Stimulated activated naive CD8-positive, alpha-beta T cell treated with anti-CD3 and anti-CD28 coated beads, Interleukin-15, amount 100 ng/mL, for 72 hours (primary cell): ENCODE measurements around the gene SOX11.

Experiments used
- ATAC-seq: fragments of 150-1000 bp; cut with Tn5 transposase; 2 replicates; pipeline ENCODE4 v1.10.0; 2021; ENCODE audit warnings: mild to moderate bottlenecking, moderate library complexity
- DNase-seq, 2 donors: peaks; one replicate each; pipeline ENCODE4 v3.0.0; 2021 to 2022
- H3K27ac Mint-ChIP-seq, 2 donors: one replicate each; pipeline ENCODE4 v1.8.0; 2022; ENCODE audit warnings: mild to moderate bottlenecking in 2 of 2, mixed read lengths in 2 of 2, moderate library complexity in 2 of 2
- H3K27me3 Mint-ChIP-seq: one replicate; pipeline ENCODE4 v1.8.0; 2022; ENCODE audit warnings: mixed read lengths
- H3K4me1 Mint-ChIP-seq: one replicate; pipeline ENCODE4 v1.8.0; 2022; ENCODE audit warnings: mild to moderate bottlenecking, mixed read lengths
- H3K4me3 Mint-ChIP-seq, 2 donors: one replicate each; pipeline ENCODE4 v1.8.0; 2022; ENCODE audit warnings: mild to moderate bottlenecking in 2 of 2, mixed read lengths in 2 of 2, moderate library complexity in 1 of 2
- H3K9me3 Mint-ChIP-seq, 2 donors: one replicate each; pipeline ENCODE4 v1.8.0; 2022; ENCODE audit warnings: mixed read lengths in 2 of 2

Gene SOX11

DNA sequence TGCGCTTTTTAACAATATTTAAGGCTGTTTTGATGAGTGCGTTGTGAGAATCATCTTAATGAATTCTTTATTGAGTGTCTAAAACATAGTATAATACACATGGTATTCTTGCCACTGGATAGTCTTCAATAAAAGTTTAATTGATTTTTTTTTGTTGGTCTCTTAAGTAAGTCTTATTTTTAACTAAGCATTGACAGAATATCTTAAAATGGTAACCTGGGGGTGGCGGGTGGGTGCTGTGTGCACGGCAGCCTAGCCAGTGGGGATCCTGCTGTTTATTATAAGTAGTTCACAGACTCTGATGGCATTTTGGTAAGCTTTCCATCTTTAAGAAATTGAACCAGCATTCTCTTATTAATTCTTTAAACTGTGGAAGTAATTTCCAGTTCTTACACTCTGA is 6.0 kb downstream of the SOX11 start:
- H3K9me3 Mint-ChIP-seq: no peaks in the 10 kb centered on the region
- H3K4me3 Mint-ChIP-seq: no peak overlapping the region
- no peak for DNase-seq
- no peak for ATAC-seq
- H3K27me3 Mint-ChIP-seq: peaks cover 67% of the 10 kb centered on the region
- peaks cover 19% of the 10 kb centered on the region for H3K4me1 Mint-ChIP-seq
- no peak overlapping the region for H3K27ac Mint-ChIP-seq

DNA sequence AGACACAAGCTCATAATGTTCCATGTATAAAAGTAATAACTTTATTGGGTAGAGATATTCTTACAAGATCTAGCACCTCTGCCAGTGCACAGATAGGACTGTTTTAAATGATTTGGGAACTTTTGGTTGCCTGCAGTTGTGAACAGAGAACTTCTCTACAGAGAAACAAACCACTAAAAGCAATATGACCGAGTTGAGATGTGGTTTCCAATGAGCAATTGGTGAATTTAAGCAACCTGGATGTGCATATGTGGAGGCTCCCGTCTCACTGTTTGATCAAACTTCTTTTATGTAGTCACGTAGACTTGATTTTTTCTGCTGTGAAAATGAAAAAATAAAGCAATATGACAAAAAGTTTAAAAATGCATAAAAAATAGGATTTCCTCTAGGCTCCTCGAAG is 7.8 kb downstream of the SOX11 start:
- H3K4me3 Mint-ChIP-seq: no peak overlapping the region
- H3K27me3 Mint-ChIP-seq: peaks cover 59% of the 10 kb centered on the region
- DNase-seq (no peak), ATAC-seq (no peak)
- H3K9me3 Mint-ChIP-seq: no peaks in the 10 kb centered on the region
- H3K27ac Mint-ChIP-seq: no peak overlapping the region
- H3K4me1 Mint-ChIP-seq: peaks cover 11% of the 10 kb centered on the region

DNA sequence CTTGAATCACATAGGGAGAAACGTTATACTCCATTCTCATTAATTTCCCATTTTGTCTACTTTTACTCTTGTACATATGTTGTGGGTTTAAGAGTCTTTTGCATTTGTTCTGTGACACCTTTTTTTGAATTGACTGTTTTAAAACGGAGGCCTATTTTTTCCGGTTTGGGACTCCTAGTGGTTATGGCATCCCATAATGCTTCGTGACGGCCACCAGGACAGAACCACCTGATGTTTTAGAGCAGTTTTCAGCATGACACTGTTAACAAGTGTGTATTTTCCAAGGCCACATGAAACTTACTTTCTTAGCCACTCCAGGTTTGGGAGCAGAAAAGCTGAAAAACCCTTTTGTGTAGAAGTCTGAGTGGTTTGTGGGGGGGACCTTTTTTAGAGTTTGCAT is 8.4 kb downstream of the SOX11 start:
- Mint-ChIP-seq H3K27me3 (peaks cover 56% of the 10 kb centered on the region), H3K9me3 (no peaks in the 10 kb centered on the region), H3K4me3 (no peak overlapping the region), H3K27ac (no peak overlapping the region), H3K4me1 (peaks cover 8% of the 10 kb centered on the region)
- DNase-seq (no peak), ATAC-seq (no peak)

DNA sequence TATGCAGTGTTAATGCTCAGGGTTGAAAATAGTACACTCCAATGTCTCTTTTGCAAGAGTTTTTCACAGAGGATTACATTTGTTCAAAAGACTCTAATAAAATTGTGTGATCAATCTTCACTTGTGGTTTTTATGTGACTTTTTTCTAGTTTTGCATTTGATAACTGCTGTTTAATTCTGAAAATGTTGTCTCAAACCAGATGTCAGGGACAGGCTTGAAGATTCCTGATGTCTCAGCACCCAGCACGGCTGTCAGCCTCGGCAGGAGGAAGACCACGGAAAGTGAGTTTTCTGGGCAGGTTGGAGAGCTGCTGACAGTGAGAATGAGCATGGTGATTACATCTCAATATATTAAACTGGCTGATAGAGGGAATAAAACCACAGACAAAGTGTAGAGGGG is 9.1 kb downstream of the SOX11 start:
- Mint-ChIP-seq H3K4me3 (no peak overlapping the region), H3K4me1 (peaks cover under 1% of the 10 kb centered on the region), H3K27ac (no peak overlapping the region), H3K27me3 (peaks cover 49% of the 10 kb centered on the region), H3K9me3 (no peaks in the 10 kb centered on the region)
- DNase-seq (no peak), ATAC-seq (no peak)

DNA sequence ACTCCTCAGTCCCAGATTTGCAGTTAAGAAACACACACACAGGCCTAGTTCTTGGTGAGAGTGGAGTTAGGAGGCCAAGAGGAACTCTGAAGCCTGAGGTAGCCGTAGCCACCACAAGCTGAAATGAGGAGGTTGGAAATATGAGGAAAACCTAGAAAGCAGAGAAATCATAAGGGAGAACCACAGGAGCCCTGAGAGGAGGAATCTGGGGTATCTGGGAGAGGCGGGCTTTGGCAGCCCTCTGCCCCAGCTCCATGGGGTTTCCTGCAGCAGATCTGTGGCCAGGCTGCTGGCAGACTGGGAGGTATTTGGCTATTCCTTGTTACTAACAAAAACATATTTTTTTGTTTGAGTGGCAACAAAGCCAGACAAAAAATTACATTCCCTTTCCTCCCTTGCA is 11.0 kb downstream of the SOX11 start:
- no peaks in the 10 kb centered on the region for H3K4me1 Mint-ChIP-seq
- H3K27ac Mint-ChIP-seq: no peak overlapping the region
- peaks cover 48% of the 10 kb centered on the region for H3K27me3 Mint-ChIP-seq
- no peak overlapping the region for H3K4me3 Mint-ChIP-seq
- no peak for ATAC-seq
- H3K9me3 Mint-ChIP-seq: no peaks in the 10 kb centered on the region
- no peak for DNase-seq

DNA sequence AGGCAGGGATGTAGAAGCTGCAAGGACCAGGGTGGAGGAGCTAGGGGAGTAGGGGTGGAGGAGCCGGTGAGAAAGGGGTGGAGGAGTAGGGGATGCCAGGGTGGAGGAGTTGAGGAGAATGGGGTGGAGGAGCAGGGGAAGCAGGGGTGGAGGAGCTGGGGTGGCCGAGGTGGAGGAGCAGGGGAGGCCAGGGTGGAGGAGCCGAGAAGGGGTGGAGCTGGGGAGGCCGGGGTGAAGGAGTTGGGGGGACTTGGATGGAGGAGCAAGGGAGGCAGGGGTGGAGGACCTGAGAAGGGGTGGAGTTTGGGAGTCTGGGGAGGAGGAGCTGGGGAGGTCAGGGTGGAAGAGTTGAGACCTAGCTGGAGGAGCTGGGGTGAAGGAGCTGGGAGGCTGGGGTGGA is 13.3 kb downstream of the SOX11 start:
- Mint-ChIP-seq H3K4me1 (no peaks in the 10 kb centered on the region), H3K9me3 (peaks cover 0 to 4% of the 10 kb centered on the region in 2 donors), H3K27ac (no peak overlapping the region), H3K27me3 (peaks cover 32% of the 10 kb centered on the region), H3K4me3 (no peak overlapping the region)
- ATAC-seq (no peak), DNase-seq (no peak)

DNA sequence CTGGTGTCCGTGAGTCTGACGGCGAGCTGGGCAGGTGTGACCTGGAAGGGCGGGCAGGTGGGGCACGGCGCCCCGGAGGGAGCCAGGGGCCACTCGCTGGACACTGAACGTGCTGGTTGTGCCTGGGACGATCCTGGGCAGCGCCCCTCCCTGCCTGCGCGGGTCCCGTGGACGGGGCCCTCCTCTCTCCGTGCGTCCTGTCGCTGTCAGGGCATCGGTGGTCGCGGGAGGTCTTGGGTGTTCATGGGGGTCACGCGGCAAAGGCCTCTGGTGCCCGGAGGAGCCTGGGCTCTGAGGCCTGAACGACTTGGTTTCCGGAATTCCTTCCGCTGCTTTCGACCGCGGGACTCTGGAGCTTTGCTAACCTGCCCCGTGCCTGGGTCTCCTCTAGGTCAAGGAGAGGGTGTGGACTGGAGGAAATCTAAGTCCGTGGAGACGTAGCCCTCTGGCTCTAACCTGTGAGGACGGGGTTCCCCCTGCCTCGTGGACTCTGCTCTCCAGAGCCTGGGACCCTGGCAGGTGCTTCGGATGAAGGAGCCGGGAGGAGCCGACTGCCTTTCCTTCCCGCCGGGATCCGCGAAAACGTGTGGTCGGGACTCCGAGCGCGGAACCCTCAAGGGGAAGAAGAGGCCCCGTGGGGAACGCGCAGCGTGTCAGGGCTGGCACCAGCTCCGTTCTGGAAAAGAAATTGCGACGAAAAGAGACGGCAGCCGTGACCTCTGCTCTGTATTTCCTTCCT is 14.7 kb downstream of the SOX11 start:
- H3K4me3 Mint-ChIP-seq: no peak overlapping the region
- no peaks in the 10 kb centered on the region for H3K4me1 Mint-ChIP-seq
- peaks cover 0 to 4% of the 10 kb centered on the region in 2 donors for H3K9me3 Mint-ChIP-seq
- peaks cover 21% of the 10 kb centered on the region for H3K27me3 Mint-ChIP-seq
- H3K27ac Mint-ChIP-seq: no peak overlapping the region
- DNase-seq (no peak), ATAC-seq (peak; percentile 39)

DNA sequence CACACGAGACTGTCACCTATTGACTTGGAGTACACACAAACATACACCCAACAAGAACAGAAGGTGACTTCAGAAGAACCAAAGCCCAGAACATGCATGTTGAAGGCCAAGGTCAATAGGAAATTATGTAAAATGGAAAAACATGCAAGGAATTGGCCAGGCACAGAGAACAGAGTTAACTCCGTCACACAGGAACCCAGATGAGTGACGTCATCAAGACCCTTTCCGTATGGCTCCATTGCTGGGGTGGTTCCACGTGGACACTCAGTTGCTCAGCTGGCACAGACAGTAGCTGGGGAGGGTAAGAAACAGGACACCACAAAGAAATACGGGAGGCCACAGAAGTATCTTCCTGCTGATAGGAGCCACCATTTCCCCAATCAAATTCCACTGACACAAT is 18.4 kb downstream of the SOX11 start:
- H3K27ac Mint-ChIP-seq: no peak overlapping the region
- H3K9me3 Mint-ChIP-seq: peaks cover 7 to 8% of the 10 kb centered on the region in 2 donors
- ATAC-seq: no peak
- H3K4me3 Mint-ChIP-seq: no peak overlapping the region
- H3K27me3 Mint-ChIP-seq: no peaks in the 10 kb centered on the region
- no peak for DNase-seq
- H3K4me1 Mint-ChIP-seq: no peaks in the 10 kb centered on the region

DNA sequence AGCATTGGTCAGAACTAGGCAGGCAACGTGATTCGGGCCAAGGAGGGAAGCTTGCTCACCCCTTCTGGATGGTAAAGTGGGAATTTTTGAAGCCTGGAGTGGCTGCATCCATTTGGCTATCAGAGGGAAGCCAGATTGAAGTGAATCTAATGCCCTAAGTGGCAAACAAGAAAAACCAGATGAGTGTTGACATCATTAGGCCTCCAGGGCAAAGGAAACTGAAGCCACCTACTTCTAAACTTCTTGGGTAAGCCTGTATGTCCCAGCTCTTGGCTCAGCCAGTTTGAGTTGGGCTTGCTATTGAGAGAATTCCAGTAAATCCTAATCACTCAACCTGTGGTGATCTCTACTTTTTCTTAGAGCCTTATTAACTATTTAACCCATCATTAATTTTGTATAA is 20.9 kb downstream of the SOX11 start:
- ATAC-seq: no peak
- Mint-ChIP-seq H3K4me1 (no peaks in the 10 kb centered on the region), H3K27ac (no peak overlapping the region), H3K27me3 (no peaks in the 10 kb centered on the region), H3K4me3 (no peak overlapping the region), H3K9me3 (peaks cover 7 to 8% of the 10 kb centered on the region in 2 donors)
- no peak for DNase-seq

DNA sequence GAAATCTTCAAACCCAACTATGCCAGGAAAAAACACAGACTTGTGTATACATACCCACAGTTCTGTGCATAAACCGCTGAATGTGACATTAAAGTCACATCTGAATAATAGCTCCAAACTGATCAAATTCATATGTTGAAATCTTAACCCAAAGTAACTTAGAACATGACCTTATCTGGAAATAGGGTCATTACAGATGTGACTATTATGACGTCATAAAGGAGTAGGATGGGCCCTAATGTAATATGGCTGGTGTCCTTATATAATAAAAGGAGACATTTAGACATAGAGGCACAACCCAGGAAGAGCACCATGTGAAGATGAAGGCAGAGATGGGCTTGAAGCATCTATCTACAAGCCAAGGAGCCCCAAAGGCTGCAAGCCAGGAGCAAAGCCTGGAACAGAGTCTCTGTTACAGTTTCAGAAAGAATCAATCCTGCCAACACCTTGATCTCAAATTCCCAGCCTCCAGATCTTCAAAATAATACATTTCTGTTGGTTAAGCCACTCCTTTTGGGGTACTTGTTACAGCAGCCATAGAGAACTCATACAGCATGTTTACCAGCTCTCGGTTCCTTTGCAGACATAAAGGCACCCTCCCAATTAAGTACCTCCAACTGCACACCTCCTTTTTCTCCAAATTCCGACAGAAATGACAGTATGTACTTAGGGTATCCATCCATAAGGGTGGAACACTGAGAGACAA is 27.6 kb downstream of the SOX11 start:
- H3K27me3 Mint-ChIP-seq: no peaks in the 10 kb centered on the region
- ATAC-seq (no peak), DNase-seq (no peak)
- H3K27ac Mint-ChIP-seq: no peak overlapping the region
- H3K4me1 Mint-ChIP-seq: no peaks in the 10 kb centered on the region
- H3K9me3 Mint-ChIP-seq: peaks cover 8 to 14% of the 10 kb centered on the region in 2 donors
- no peak overlapping the region for H3K4me3 Mint-ChIP-seq

DNA sequence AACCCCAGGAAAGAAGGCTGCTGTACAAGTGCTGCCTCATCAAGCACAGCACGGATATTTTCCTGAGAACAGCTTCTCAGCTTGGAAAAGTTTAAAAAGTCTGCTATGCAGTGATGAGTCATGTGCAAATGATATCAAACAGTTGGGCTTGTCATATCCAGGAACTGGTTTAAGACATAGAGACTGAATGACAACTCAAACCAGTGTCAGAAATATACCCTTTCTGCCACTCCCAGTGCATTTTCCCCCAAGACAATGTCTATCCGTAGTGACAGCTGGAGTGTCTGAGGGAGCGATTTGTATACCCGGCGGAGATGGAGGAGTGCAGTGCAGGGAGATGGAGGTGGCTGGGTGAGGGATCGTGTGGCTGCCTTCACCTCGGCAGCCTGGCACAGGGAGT is 28.2 kb downstream of the SOX11 start:
- no peak overlapping the region for H3K27ac Mint-ChIP-seq
- H3K4me3 Mint-ChIP-seq: no peak overlapping the region
- no peak for DNase-seq
- ATAC-seq: no peak
- peaks cover 8 to 14% of the 10 kb centered on the region in 2 donors for H3K9me3 Mint-ChIP-seq
- no peaks in the 10 kb centered on the region for H3K27me3 Mint-ChIP-seq
- H3K4me1 Mint-ChIP-seq: no peaks in the 10 kb centered on the region

DNA sequence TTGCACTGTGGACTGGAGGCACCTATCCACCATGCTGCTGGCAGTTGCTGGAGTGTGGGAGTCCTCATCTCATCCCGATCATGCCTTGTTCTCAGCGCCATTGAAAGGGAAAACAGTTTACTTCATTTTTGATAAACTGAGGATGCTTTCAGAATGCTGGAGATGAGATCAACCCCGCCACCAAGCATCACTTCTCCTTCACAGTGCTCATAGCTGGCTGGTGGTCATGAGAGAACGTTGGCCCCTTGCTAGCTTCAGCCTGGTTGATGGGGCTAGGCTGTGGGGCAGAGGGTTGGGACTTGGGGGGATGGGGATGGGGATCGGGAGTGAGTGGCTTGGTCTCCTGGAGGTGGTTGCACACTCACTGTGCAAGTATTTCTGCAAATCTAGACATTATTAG is 30.1 kb downstream of the SOX11 start:
- DNase-seq (no peak), ATAC-seq (no peak)
- Mint-ChIP-seq H3K4me3 (no peak overlapping the region), H3K9me3 (peaks cover 8 to 14% of the 10 kb centered on the region in 2 donors), H3K27me3 (peaks cover 8% of the 10 kb centered on the region), H3K27ac (no peak overlapping the region), H3K4me1 (no peaks in the 10 kb centered on the region)

DNA sequence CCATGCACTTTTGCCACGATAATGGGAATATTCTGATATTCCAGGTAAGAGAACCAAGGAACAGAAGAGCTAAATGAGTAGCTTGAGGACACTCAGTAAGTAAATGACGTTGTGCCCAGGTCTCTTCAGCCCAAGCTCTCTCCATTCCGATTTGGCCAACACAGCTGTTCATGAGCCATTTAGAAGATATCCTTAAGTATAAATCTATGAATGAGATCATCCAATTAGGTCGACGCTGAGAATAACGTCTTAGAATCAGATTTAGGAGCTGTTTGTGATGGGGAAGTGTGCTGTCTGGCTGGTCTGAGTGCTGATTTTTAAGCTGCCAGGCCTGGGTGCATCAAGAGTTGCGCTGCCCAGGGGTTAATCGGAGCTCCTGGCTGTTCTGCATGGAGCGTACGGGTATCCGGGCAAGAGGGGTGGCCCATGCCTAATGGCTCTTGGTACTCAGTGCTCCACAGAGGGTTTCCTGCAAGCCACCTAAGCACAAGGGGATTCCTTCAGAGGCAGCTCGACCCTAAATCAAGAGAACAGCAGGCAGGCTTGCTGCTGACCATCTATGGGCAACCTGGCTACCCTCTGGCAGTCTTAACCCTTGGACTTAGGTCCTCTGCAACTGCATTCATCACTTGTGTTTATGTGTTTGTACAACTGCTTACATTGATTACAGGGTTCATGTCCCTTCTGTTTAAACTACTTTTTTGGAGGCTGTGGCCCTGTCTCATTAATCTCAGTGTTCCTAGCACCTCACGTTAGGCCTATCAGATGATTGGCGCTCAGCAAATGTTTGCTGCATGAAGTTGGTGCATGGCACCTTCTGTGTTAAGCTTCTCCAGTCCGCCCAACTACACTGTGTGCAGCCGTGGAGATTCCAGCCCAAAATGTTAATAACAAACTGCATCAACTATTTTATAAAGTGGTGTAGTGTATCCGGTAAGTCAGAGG is 31.9 kb downstream of the SOX11 start:
- Mint-ChIP-seq H3K4me1 (no peaks in the 10 kb centered on the region), H3K27me3 (peaks cover 12% of the 10 kb centered on the region), H3K27ac (no peak overlapping the region), H3K9me3 (peaks cover 4 to 7% of the 10 kb centered on the region in 2 donors), H3K4me3 (no peak overlapping the region)
- DNase-seq (no peak), ATAC-seq (no peak)

DNA sequence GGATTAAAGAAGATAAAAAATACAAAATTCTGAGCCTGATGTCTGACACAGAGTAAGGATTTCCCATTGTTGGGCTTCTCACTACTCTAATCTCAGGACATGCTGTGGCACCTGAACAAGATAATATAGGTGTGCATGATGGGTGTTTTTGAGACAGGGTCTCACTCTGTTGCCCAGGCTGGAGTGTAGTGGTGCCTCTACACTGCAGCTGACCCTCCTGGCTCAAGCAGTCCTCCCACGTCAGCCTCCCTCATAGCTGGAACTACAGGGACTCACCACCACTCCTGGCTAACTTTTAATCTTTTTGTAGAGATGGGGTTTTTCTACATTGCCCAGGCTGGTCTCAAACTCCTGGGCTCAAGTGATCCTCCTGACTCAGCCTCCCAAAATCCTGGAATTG is 32.9 kb downstream of the SOX11 start:
- Mint-ChIP-seq H3K27ac (peak overlapping the region in 1 of 2 donors; percentile 27), H3K4me3 (no peak overlapping the region), H3K9me3 (peaks cover 0 to 4% of the 10 kb centered on the region in 2 donors), H3K4me1 (no peaks in the 10 kb centered on the region), H3K27me3 (peaks cover 17% of the 10 kb centered on the region)
- ATAC-seq (no peak), DNase-seq (no peak)

DNA sequence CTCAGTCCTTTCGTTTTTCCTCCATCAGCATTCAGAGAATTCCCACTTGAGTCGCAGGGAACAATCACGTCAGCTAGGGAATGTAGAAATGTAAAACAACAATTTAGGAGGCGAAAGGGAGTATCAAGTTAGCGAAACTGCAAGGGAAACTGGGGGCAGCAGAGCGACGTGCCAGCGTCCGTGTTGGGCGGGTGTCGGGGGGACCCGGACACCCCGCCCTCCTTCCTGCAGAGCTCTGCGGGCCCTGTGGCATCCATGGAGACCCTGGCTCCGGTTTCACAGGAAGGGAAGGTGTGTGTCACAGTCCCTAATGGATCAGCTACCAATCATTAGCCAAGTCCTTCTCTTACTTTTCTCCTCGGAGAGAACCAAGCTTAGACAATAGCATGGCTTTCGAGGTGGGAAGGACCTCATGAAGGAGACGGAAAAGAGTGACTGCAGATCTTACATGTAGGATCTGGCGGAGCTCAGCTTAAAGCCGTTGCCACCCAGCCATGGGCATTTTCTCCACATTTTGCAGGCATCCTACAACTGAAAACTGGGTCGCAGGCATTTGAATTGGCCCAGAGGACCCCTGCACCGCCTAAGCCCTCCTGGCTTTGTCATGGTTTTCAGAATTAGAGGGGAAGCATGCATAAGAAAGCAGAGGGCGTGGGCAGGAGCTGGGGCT is 33.7 kb downstream of the SOX11 start:
- Mint-ChIP-seq H3K4me3 (peak overlapping the region; percentile 4 to 13), H3K4me1 (no peaks in the 10 kb centered on the region), H3K27ac (no peak overlapping the region), H3K9me3 (no peaks in the 10 kb centered on the region), H3K27me3 (peaks cover 17% of the 10 kb centered on the region)
- ATAC-seq (no peak), DNase-seq (no peak)
